Ishikawa (cell line): Measurements from ENCODE around the gene CYSTM1.

ENCODE experiments used
- CEBPB ChIP-seq: IDR thresholded peaks from 2 replicates; pipeline ENCODE4 v1.6.1; 2012
- CREB1 ChIP-seq: IDR thresholded peaks from 2 replicates; pipeline ENCODE4 v1.6.1; 2012; ENCODE audit warnings: low read depth
- EGR1 ChIP-seq: IDR thresholded peaks from 2 replicates; pipeline ENCODE4 v1.6.1; 2012
- EP300 ChIP-seq: IDR thresholded peaks from 2 replicates; pipeline ENCODE4 v1.6.1; 2012; ENCODE audit warnings: borderline replicate concordance
- FOXM1 ChIP-seq: IDR thresholded peaks from 2 replicates; pipeline ENCODE4 v1.6.1; 2012; ENCODE audit warnings: low read depth, borderline replicate concordance
- RAD21 ChIP-seq: IDR thresholded peaks from 2 replicates; pipeline ENCODE4 v1.6.1; 2012; ENCODE audit warnings: low read depth
- TAF1 ChIP-seq: IDR thresholded peaks from 2 replicates; pipeline ENCODE4 v1.6.1; 2012; ENCODE audit warnings: low read depth, mild to moderate bottlenecking
- TCF12 ChIP-seq: IDR thresholded peaks from 2 replicates; pipeline ENCODE4 v1.6.1; 2012; ENCODE audit warnings: low read depth
- TEAD4 ChIP-seq: IDR thresholded peaks from 2 replicates; pipeline ENCODE4 v1.6.1; 2012
- YY1 ChIP-seq: IDR thresholded peaks from 2 replicates; pipeline ENCODE4 v1.6.1; 2012; ENCODE audit warnings: low read depth
- ZBTB7A ChIP-seq: IDR thresholded peaks from 2 replicates; pipeline ENCODE4 v1.6.1; 2012; ENCODE audit warnings: low read depth
- TF ChIP-seq, protein P1 (sequence below): IDR thresholded peaks from 2 replicates; pipeline ENCODE4 v1.6.1; 2012
- TF ChIP-seq, protein P2 (sequence below): IDR thresholded peaks from 2 replicates; pipeline ENCODE4 v1.6.1; 2012; ENCODE audit warnings: low read depth, mild to moderate bottlenecking
- TF ChIP-seq, protein P3 (sequence below): IDR thresholded peaks from 2 replicates; pipeline ENCODE4 v1.6.1; 2012

DNA sequence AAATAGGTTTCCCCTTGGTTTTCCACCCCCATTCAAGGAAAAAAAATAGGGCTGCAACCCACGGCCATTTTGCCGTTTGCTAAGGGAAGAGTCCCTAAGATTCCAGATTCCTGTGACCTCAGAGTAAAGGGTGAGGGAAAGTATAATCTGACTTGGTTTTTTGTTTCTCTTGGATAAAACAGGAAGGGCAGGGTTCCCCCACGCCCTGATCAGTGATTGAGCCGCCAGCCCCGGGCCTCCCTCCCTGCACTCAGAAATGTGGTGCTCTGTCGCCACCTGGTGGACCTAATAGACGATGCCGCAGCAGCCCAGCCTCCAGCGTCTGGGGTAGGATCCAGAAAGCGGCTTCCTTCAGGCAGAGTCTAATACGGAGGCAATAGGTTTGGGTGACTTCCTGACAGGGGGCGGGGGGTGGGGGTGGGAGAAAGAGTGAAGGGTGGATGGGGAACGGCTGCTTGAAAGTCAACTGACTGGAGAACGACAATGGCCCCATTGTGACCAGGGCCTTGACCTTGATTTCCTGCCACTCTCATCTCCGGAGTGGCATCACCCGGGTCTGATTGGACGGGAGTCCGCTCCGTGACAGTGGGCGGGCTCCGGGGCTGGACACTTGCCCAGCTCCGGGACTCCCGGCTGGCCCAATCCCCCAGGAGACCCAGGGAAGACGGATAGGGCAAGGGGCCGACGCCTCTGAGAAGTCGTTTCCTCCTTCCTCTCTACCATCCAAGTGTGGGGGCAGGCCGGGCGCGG, 17.8 kb upstream of the CYSTM1 start:
- TF ChIP-seq, protein P1, sequence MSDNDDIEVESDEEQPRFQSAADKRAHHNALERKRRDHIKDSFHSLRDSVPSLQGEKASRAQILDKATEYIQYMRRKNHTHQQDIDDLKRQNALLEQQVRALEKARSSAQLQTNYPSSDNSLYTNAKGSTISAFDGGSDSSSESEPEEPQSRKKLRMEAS: no peak
- no peak for TF ChIP-seq CREB1
- no peak; the same call in 1 of the 2 replicates for TF ChIP-seq EP300
- TF ChIP-seq ZBTB7A: no peak
- TF ChIP-seq, protein P2, sequence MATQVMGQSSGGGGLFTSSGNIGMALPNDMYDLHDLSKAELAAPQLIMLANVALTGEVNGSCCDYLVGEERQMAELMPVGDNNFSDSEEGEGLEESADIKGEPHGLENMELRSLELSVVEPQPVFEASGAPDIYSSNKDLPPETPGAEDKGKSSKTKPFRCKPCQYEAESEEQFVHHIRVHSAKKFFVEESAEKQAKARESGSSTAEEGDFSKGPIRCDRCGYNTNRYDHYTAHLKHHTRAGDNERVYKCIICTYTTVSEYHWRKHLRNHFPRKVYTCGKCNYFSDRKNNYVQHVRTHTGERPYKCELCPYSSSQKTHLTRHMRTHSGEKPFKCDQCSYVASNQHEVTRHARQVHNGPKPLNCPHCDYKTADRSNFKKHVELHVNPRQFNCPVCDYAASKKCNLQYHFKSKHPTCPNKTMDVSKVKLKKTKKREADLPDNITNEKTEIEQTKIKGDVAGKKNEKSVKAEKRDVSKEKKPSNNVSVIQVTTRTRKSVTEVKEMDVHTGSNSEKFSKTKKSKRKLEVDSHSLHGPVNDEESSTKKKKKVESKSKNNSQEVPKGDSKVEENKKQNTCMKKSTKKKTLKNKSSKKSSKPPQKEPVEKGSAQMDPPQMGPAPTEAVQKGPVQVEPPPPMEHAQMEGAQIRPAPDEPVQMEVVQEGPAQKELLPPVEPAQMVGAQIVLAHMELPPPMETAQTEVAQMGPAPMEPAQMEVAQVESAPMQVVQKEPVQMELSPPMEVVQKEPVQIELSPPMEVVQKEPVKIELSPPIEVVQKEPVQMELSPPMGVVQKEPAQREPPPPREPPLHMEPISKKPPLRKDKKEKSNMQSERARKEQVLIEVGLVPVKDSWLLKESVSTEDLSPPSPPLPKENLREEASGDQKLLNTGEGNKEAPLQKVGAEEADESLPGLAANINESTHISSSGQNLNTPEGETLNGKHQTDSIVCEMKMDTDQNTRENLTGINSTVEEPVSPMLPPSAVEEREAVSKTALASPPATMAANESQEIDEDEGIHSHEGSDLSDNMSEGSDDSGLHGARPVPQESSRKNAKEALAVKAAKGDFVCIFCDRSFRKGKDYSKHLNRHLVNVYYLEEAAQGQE: no peak
- no peak for TF ChIP-seq FOXM1
- TF ChIP-seq TAF1: no peak
- TF ChIP-seq, protein P3, sequence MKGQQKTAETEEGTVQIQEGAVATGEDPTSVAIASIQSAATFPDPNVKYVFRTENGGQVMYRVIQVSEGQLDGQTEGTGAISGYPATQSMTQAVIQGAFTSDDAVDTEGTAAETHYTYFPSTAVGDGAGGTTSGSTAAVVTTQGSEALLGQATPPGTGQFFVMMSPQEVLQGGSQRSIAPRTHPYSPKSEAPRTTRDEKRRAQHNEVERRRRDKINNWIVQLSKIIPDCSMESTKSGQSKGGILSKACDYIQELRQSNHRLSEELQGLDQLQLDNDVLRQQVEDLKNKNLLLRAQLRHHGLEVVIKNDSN: no peak
- no peak for TF ChIP-seq CEBPB
- TF ChIP-seq RAD21: peak; percentile 97
- TF ChIP-seq YY1: 0 out of 2 replicates have a peak, but pooled peaks have one; percentile 17
- TF ChIP-seq TEAD4: no peak
- TF ChIP-seq TCF12: no peak
- TF ChIP-seq EGR1: no peak
